Measurements from ENCODE around the gene TIGD2.
A peak's percentile ranks its signal among the peaks of the same experiment; 100 is the strongest.
"Not testable (repeated sequence)": the region's sequence is repeated elsewhere in the genome, so short reads cannot be mapped to it uniquely, and the experiment has no call there.

The TIGD2 gene

DNA sequence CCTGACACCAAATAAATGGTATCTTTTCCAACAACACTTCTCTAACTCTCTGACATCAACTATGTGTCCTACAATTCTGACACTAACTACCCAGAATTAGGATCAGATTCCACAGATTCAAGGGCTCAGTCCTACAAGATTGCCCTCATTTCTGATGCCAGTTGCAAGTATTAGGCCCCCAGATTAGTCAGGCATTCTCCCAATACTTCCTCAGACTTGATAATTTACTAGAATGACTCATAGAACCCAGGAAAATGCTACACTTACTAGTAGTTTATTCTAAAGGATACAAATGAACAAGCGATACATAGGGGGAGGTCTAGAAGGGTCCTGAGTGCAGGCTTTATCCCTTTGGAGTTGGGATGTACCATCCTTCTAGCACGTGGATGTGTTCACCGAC, 8.5 kb downstream of the TIGD2 start:
- no peak for DNase-seq

DNA sequence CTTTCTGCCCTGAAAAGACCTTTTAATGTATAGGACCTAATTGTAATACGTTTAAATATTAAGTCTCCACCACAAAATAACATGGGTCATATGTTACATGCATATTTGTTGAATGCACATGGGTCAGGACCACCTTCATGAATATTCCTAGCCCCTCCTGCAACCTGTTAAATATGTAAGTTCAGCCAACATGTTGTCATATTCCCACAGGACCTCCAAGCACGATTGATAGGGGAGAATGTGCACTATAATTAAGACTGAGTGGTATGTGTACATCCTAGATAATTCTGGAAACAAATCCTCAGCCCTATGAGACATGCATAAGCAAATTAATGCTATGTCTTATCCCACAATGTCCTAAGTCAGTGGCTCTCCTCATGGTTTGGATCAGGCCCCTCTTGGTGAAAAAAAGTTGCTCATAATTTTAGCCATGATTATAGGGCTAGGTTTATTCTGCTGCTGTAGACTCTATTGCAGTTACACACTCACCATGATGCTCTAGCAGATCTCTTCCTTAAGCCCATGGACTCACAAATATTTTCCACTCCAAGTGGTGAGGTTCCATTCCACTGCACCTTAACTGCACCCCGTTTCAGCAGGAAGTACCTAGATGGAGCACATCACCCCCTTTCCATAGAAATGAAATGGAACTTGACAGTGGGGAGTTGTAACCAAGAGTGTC, 10.2 kb downstream of the TIGD2 start:
- no peak for DNase-seq

DNA sequence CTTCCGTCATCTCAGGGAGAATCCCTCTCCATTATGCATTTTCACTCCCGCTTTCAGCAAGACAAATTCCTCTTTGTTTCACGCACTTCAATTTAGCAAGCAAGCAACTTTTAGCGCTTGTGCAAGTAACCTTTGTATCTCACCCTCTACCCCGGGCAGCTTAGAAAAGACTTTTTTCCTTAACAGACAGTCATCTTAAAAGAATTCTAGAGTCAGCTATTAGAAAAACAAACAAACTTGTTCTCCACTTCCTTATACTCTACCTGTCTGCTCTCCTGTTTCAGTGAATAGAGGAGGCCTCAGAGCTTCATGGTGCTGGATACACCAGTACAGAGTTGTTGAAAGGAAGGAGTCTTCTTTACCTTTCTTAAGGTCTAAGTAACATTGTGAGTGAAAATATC, 12.1 kb downstream of the TIGD2 start:
- no peak for DNase-seq

DNA sequence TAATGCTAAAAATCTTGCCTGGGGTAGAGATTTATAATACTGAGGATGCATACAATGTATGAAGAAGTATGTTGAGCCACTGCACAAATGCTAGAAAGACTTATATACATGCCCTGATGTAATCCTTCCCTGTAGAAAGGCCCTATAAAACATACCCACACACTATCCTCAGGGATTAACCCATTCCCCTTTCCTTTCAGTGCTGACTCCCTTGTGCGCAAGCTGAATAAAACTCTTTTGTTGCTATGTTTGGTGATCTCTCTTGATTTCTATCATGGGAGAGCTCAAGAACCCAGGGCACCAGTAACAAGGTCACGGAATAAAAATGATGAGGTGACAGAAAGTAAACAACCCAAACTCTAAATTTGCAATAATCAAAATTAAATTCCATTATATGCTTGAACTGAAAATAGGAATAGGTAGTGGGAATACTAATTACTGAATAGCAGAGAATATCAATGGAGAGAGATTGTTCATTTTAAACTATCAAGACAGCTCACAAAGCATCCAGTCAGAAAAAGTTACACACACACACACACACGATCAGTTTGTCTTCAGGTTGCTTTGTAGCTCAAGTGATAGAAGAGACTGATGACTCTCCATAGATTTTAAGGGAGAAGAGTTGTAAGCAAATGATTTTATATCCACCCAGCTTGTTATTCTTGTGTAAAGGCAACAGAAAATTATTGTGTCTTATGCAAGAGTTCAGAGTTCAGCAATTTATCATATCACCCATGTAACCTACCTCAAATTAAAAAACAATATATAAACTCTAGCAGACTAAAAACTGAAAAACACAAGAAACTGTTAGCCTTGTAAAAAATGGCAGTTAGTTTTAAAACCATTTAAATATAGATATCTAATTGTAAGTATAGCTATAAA, 14.8 kb downstream of the TIGD2 start:
- no peak for DNase-seq

DNA sequence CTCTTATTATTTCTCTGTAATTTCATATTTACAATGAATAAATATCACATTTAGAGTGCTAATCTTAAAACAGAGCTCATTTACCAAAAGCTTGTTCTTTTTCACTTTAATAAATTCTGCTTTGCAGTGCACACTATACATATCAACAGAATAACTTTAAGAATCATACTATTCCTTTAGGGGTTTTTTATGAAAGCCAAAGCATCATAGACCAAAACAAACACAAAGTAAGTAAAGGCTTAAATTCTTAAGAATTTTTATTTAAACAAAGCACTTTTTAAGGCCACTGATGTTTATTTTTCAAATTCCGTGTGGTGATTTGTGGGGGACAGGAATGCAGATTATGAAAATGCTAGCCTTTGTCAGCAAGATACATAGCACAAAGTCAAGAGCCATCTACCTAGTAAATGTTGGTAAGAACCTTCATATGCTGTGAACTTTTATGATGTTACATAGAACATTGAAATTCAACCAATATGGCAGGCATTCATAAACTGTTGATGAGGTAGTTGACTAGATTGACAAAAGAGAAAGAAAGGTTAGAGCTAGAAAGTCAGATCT, 17.8 kb downstream of the TIGD2 start:
- DNase-seq = no peak

DNA sequence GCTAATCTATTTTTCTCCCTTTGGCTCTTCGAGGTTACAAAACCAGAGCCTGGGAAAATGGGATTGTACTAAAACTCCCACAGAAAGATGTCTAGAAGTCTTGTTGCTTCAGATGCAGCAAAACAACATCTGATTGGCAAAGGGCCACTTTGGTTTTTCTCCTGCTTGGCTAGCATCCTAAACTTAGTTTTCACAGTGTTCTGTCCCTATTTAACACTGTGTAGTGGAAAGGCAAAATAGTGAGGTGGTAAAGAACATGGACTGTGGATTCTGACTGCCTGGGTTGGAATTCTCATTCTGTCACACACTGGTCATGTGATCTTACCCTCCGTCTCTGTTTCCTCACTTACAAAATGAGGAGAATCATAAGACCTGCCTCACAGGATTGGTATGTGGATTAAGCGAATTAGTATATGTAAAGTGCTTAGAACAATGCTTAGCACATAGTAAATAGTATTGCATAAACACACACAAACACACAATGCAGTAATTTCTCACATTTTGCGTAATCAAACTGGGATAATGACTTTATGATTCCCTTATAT, 23.5 kb downstream of the TIGD2 start:
- no peak for DNase-seq

DNA sequence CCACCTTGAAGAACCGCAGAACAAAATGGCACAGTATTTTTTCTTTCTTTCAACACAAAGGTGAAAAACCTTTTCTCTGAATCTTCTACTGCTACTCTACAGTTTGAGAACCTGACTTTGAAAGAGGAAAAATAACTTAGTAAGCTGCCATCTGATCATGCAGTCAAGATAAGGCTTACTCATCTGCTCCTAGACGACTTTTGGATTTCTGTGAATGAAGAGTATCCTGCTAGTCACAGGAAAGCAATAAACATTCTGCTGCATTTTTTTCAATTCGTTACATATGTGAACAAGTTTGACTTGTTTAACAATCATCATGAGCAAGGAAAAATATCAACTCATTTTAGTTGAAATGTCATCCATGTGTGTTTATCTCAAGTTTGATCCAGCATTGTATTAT, 25.2 kb downstream of the TIGD2 start:
- no peak for DNase-seq

DNA sequence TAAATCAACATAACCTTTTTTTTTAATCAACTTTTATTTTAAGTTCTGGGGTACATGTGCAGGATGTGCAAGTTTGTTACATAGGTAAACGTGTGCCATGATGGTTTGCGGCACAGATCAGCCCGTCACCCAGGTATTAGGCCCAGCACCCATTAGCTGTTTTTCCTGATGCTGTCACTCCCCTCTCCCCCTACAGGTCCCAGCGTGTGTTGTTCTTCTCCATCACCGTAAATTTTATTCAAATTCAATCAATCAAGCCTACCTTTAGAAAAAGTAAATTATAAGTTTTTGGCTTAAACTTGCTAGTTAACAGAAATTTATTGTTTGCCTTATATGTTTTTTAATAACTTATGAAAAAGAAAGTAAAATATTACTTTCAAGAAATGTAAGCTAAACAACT, 25.9 kb downstream of the TIGD2 start:
- DNase-seq = no peak

DNA sequence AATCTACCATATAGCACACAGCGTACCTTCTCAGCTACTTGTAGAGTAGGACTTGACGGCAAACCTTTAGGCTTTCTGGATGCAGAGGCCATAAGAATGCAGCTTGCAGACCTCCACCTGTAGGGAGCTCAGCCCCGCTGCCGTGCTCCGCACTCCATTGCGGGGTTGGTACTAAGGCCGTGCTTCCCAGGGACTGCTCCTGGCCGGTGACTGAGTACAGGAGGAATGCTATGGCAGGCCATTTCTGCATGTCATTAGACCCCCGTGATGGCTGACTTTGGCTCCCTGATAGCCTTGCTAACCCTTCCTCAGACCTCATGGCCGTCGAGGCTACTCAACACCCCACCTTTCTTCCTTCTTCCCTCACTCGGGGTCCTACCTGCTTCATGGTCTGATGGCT, 26.4 kb downstream of the TIGD2 start:
- DNase-seq = no peak

DNA sequence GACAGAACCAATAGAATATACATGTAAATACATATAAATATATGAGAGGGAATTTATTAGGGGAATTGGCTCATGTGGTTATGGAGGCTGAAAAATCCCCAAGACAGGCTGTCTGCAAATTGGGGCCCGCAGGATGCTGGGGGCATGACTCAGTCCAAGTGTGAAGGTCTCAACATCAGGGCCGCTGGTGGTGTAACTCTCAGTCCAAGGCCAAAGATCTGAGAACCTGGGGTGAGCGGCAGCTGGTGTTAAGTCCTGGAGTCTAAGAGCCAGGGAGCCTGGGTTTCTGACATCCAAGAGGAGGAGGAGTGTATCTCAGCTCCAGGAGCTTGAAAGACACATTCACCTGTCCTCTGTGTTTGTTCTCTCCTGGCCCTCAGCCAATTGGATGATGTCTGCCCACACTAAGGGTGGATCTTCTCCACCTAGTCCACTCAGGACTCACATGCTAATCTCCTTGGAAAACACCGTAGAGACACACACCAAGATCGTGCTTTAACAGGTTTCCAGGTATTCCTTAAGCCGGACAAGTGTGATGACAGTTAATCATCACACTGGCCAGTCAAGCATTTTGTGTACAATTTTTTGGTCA, 28.9 kb downstream of the TIGD2 start:
- DNase-seq = no peak

DNA sequence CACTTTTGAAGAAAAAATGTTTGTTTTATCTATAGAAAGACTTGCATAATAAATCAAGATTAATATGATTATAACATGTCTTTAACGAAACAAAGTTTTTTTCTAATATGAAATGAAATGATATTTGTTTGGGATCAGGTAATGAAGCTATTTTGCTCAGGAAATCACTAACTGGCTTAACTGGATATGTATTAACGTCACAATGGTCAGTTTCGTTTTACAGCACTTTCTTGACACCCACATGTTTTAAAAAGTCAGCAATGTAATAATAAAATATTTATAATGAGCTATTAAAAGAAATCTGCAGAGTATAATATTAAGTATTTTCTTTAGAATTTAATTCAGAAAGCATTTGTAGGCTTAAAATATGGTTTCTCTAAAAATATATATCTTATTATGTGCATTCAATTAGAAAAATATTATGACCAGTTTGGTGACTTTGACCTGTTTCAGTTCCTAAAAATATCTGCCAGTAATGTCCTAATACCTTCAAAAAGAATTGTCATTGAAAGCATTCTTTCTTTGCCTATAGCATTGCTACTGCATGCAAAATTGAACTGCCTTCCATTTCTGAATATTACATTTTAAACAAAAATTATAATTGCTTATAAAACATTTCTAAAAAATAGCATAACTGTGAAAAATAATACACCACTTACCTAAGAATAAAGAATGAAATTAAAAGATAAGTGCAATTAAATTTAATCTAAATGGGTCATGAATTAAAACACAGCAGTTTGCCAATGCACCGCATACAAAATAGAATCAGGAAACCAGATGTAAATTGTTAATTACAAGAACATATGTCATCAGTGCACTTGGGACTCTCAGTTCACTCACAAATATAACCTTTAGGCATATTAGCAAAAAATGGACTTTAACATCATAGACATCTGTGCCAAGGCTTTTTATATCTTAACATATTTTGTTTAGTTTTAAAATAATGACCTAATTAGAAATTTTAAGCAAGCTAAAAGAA, 31.6 kb downstream of the TIGD2 start:
- no peak for DNase-seq

DNA sequence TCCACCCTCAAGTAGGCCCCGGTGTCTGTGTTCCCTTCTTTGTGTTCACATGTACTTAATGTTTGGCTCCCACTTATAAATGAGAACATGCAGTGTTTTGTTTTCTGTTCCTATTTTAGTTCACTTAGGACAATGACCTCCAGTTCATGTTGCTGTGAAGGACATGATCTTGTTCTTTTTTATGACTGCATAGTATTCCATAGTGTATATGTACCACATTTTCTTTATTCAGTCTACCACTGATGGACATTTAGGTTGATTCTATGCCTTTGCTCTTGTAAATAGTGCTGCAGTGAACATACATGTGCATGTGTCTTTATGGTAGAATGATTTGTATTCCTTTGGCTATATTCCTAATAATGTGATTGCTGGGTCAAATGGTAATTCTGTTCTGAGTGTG, 33.3 kb downstream of the TIGD2 start:
- DNase-seq = not testable (repeated sequence)

DNA sequence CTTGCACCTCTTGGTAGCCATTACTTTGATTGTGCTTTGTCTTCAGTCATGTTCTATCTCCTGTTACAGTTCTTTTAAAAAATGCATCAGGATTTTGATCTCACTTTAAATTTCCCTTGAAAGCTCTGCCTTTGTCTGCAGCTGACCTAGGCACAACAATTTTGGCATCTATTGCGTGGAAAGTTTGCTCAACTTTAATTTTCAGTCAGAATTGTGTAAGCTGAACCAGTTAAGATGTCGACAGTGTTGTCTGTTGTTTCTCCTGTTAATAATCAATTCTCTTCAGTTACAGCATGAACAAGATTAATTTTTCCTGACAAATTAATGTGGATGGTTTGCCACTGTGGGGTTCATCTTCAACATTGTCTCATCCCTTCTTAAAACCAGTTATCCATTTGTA, 34.9 kb downstream of the TIGD2 start:
- DNase-seq = no peak

DNA sequence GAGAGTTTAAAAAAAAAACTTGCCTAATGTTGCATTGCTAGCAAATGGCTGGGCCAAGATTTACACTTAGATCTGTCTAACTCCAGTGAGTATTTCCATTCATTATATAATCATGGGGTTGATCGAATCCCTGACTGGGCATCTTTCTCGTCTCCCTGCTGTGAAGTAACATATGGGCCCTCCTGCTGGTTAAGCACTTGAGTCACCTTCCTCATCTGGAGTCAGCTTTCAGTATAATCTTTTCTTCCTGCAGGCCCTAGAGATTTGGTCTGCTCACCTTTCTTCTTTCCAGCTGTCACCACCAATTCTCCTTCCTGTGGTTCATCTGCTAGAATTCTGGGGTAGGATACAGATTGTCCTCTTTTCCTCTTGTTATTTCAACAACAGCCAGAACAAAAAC, 41.6 kb downstream of the TIGD2 start:
- no peak for DNase-seq

DNA sequence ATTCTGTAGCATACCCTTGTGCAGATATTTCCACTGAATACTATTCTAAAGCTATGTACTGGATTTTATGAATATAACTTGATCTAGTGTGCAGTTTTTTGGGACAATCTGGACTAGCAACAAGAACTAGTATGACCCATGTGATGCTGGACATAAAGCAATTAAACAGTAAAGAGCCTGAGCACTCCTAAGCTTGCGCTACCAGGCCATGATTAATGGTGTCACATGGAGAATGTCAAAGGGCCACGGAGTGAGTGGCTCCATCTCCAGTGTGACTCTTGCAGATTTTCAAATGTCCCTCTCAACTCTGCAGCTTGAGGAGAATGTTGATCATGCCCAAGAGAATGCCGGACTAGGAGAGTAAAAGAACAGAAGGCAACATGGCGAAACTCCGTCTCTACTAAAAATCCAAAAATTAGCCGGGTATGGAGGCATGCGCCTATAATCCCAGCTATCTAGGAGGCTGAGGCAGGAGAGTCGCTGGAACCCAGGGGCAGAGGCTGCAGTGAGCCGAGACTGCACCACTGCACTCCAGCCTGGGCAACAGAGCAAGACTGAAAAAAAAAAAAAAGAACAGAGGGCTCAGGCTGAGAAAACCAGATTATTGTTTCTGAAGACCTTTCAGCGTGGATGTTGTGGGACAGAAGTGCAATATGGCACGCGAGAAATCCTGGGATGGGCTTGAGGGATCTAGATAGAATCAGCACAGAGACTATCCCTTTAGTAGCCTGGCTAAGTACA, 45.0 kb downstream of the TIGD2 start:
- DNase-seq = no peak

DNA sequence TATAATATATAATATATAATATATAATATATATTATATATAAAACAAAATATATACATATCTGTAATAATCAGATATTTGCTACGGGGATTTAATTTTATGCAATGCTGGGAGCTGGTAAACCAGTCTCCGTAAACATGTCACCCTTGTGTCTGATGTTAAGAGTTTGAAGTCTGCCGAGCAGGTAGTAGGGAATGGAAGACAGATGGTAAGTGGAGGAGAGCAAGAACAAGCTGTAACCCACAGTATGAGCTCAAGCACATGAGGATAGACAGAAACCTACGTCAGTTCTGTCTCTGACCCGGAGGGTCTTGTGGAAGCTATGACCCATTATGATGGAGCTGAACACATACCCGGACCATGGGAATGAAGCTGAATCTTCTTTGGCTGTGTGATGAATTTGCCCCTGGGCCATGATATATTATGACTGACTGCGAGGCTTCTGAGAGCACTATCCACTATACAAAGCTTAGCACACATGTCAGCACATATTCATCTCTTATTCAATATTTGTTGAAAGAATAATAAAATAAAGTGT, 46.2 kb downstream of the TIGD2 start:
- no peak for DNase-seq

DNA sequence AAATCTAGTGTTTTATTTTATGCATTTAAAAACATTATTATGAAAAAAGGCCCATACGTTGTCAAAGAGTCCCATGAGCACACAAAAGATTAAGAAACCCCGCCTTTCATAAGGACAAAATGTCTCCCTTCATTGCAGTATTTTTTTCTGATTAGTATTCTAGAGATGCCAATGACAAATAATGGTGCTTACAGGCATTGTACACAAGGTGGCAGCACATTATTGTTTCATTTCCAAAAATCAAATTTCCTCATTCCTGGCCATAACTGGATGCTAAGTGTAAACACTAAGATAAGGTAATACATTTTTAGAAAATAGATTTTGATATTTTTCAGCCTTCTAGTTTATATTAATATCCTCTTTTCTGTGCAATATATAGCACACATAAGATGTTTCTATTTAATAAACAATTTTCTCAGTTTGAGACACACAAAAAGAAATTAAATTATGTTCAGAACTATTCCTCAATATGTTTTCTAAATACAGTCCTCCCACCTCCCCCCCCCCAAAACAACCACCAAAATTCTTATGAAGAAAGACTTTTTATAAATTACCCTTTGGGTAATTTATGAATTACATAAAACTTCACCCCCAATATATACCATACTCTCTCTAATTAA, 47.7 kb downstream of the TIGD2 start:
- peak; percentile 43 for DNase-seq

DNA sequence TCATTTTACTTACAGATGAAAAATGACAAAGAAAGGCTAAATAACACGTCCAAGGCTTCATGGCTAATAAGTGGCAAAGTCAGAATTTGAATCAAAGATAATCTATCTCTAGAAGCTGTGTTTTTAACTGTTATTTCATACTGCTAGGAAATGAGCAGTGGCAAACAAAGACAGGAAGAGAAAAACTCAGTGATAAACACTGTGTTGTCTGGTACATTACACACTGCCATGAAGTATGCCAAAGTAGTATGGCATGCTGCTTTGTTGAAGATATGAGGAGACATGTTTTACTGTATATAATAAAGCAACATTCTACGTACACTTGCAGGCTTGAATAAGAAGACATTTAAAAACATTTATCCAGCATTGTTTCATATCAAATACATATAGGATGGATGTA, 49.5 kb downstream of the TIGD2 start:
- DNase-seq = no peak

DNA sequence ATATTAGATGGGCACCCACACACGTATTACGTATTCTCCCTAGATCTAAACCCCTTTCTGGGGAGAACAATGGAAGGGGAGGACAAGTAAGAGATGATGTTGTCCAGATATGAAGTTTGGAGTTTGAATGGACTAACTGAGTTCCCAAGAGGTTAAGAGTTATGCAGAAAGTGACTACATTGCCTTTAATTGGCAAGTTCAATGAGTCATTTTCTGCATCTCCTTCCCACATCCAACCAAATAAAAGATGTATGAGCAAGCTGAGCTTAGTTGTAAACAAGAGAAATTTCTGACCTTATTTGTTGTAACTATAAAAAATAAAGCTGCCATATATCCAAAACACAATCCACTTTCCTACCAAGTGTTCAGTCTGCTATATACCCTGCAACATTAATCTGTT, 50.5 kb downstream of the TIGD2 start:
- no peak for DNase-seq

DNA sequence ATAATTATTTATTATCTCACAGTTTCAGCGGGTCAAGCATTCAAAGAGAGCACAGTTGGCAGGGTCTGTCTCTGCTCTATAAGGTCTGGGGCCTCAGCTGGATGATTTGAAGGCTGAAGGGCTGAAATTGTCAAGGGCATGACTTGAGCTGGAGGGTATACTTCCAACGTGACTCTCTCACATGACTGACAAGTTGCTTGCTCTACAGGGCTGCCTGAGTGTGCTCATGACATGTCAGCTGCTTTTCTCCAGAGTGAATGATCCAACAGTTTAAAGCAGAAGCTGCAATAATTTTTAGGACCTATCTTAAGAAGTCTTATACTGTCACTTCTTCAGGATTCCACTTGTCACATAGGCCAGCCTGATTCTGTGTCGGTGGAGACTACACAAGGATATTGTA, 51.2 kb downstream of the TIGD2 start:
- DNase-seq = no peak

DNA sequence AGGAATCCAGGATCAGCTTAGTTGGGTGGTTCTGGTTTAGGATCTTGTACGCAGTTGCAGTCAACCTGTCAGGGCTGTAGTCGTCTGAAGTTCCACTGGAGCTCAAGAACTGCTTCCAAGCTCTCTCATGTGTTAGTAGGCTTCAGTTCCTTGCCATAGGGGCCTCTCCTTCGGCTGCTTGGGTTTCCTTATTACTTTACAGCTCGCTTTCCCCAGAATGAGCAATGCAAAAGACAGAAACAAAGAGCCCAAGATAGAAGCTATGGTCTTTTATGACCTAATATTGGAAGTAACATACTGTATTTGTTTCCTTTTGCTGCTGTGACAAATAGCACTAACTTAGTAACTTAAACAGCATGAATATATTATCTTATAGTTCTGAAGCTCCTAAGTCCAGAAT, 51.7 kb downstream of the TIGD2 start:
- DNase-seq = peak; percentile 29
